H1 (cell line): ENCODE results near the gene LY6G5B. TPM values are rescaled to one million over a fixed set of nuclear protein-coding genes. Genes with fewer than 3 reads are reported as not detected.

Source experiments
- CTCF ChIA-PET: fragments of 300-600 bp; sonication (Branson Sonifier 250); formaldehyde crosslinking; loops from one replicate; lab custom pipeline; 2021; ENCODE audit not compliant: partially characterized antibody; lab: Charles Lee
- POLR2A ChIA-PET: fragments of 300-600 bp; sonication (Branson Sonifier 250); formaldehyde crosslinking; loops from one replicate; lab custom pipeline; 2021; ENCODE audit warnings: inconsistent platforms; ENCODE audit not compliant: partially characterized antibody; lab: Charles Lee
- DNase-seq, 2 experiments: peaks; one replicate each; pipeline versions ENCODE4 v3.0.0 to v3.0.0-alpha.2; 2010 to 2022; ENCODE audit warnings: low spot score in 2 of 2, low read depth in 1 of 2, mixed read lengths in 1 of 2
- FAIRE-seq: peaks from 2 replicates; lab custom pipeline; 2011; peaks lifted over from hg19 to GRCh38; lab: Jason Lieb, UNC
- H2AFZ ChIP-seq: 2 replicates; pipeline ENCODE4 v1.8.1; 2012; ENCODE audit warnings: low read length, inconsistent platforms
- H2AK5ac ChIP-seq: 2 replicates; pipeline ENCODE4 v1.6.1; 2013; ENCODE audit warnings: low read depth, low read length
- H2BK120ac ChIP-seq: replicated peaks from 2 replicates; pipeline ENCODE3; 2013; ENCODE audit warnings: low read depth, low read length, inconsistent platforms
- H2BK12ac ChIP-seq: 2 replicates; pipeline ENCODE4 v1.6.1; 2013; ENCODE audit warnings: low read depth, low read length
- H2BK15ac ChIP-seq: 2 replicates; pipeline ENCODE4 v1.6.1; 2013; ENCODE audit warnings: low read length
- H2BK20ac ChIP-seq: 2 replicates; pipeline ENCODE4 v1.6.1; 2013; ENCODE audit warnings: low read length
- H2BK5ac ChIP-seq: 2 replicates; pipeline ENCODE4 v1.6.1; 2013; ENCODE audit warnings: low read depth, low read length
- H3K14ac ChIP-seq: 2 replicates; pipeline ENCODE4 v1.6.1; 2013; ENCODE audit warnings: inconsistent platforms; ENCODE audit not compliant: insufficient read length
- H3K18ac ChIP-seq: 2 replicates; pipeline ENCODE4 v1.6.1; 2013; ENCODE audit warnings: low read length; ENCODE audit errors: extremely low read depth
- H3K23ac ChIP-seq: 2 replicates; pipeline ENCODE4 v1.6.1; 2013; ENCODE audit warnings: inconsistent platforms; ENCODE audit not compliant: insufficient read length
- H3K23me2 ChIP-seq: 2 replicates; pipeline ENCODE4 v1.6.1; 2013; ENCODE audit warnings: low read depth, low read length
- H3K27ac ChIP-seq: 2 replicates; pipeline ENCODE4 v1.6.1; 2011; ENCODE audit warnings: low read depth, low read length, inconsistent platforms
- H3K27me3 ChIP-seq, 4 experiments: replicated peaks in 1 of 4; 1 replicate in 1 of 4; 2 replicates in 3 of 4; pipeline versions ENCODE4 v1.6.1 to v1.8.1; 2011 to 2013; ENCODE audit warnings: low read length in 3 of 4, mild to moderate bottlenecking in 3 of 4, inconsistent platforms in 2 of 4, mixed read lengths in 2 of 4, moderate library complexity in 1 of 4; ENCODE audit not compliant: control insufficient read depth in 3 of 4, insufficient read depth in 3 of 4; ENCODE audit errors: extremely low read depth in 1 of 4
- H3K36me3 ChIP-seq, 4 experiments: 2 replicates each; pipeline versions ENCODE4 v1.6.1 to v1.8.1; 2011 to 2013; ENCODE audit warnings: mild to moderate bottlenecking in 4 of 4, low read length in 3 of 4, moderate library complexity in 2 of 4, control low read depth in 1 of 4, inconsistent platforms in 1 of 4; ENCODE audit not compliant: insufficient read depth in 4 of 4, control insufficient read depth in 2 of 4
- H3K4ac ChIP-seq: replicated peaks from 2 replicates; pipeline ENCODE3; 2013; ENCODE audit warnings: low read length, low read depth, mixed read lengths, inconsistent platforms; ENCODE audit not compliant: insufficient read length
- H3K4me1 ChIP-seq, 4 experiments: replicated peaks in 1 of 4; 1 replicate in 1 of 4; 2 replicates in 3 of 4; pipeline versions ENCODE4 v1.6.1 to v1.8.1; 2011 to 2013; ENCODE audit warnings: low read length in 3 of 4, inconsistent platforms in 2 of 4, mixed read lengths in 1 of 4; ENCODE audit not compliant: insufficient read depth in 4 of 4, control insufficient read depth in 3 of 4
- H3K4me2 ChIP-seq, 2 experiments: 2 replicates each; pipeline versions ENCODE4 v1.6.1 to v1.8.1; 2011 to 2013; ENCODE audit warnings: low read depth in 2 of 2, low read length in 2 of 2, control low read depth in 1 of 2, inconsistent platforms in 1 of 2, mild to moderate bottlenecking in 1 of 2; ENCODE audit not compliant: insufficient read depth in 1 of 2
- H3K4me3 ChIP-seq, 4 experiments: fragments of 200-600, 300-600 bp in 1 of 4; sonication (generic), shearing (Covaris generic), sonication (Bioruptor Twin) in 1 of 4; 2 replicates each; pipeline versions ENCODE4 v1.5.1 to v1.8.1; 2011 to 2016; ENCODE audit warnings: low read length in 4 of 4, low read depth in 3 of 4, control low read depth in 2 of 4, inconsistent platforms in 2 of 4, mild to moderate bottlenecking in 2 of 4, mixed read lengths in 1 of 4, moderate library complexity in 1 of 4; ENCODE audit not compliant: insufficient read depth in 2 of 4; ENCODE audit errors: extremely low read depth in 1 of 4
- H3K56ac ChIP-seq: replicated peaks from 2 replicates; pipeline ENCODE3; 2013; ENCODE audit warnings: low read depth, mild to moderate bottlenecking, mixed read lengths, low read length, inconsistent platforms; ENCODE audit not compliant: insufficient read length
- H3K79me1 ChIP-seq: 2 replicates; pipeline ENCODE4 v1.6.1; 2013; ENCODE audit warnings: low read depth, low read length, control low read depth
- H3K79me2 ChIP-seq, 2 experiments: 2 replicates each; pipeline versions ENCODE4 v1.6.1 to v1.8.1; 2012 to 2013; ENCODE audit warnings: low read length in 2 of 2, mild to moderate bottlenecking in 2 of 2, inconsistent platforms in 1 of 2; ENCODE audit not compliant: insufficient read depth in 2 of 2, control insufficient read depth in 1 of 2
- H3K9ac ChIP-seq, 4 experiments: replicated peaks in 1 of 4; 1 replicate in 1 of 4; 2 replicates in 3 of 4; pipeline versions ENCODE4 v1.6.1 to v1.8.1; 2011 to 2013; ENCODE audit warnings: low read depth in 3 of 4, low read length in 3 of 4, control low read depth in 2 of 4, mild to moderate bottlenecking in 2 of 4, moderate library complexity in 2 of 4, inconsistent platforms in 1 of 4; ENCODE audit errors: extremely low read depth in 1 of 4
- H3K9me3 ChIP-seq, 2 experiments: 2 replicates each; pipeline versions ENCODE4 v1.6.1 to v1.8.1; 2012 to 2013; ENCODE audit warnings: mild to moderate bottlenecking in 2 of 2, moderate library complexity in 2 of 2, control low read depth in 1 of 2, inconsistent platforms in 1 of 2, low read depth in 1 of 2, low read length in 1 of 2, mixed read lengths in 1 of 2; ENCODE audit not compliant: insufficient read depth in 2 of 2
- H4K20me1 ChIP-seq, 2 experiments: replicated peaks in 1 of 2; 2 replicates each; pipeline versions ENCODE3 to v1.8.1; 2011 to 2013; ENCODE audit warnings: inconsistent platforms in 2 of 2, low read length in 2 of 2, mild to moderate bottlenecking in 1 of 2; ENCODE audit not compliant: insufficient read depth in 2 of 2, control insufficient read depth in 1 of 2
- H4K5ac ChIP-seq: 2 replicates; pipeline ENCODE4 v1.6.1; 2013; ENCODE audit warnings: low read length, low read depth, mixed read lengths, inconsistent platforms; ENCODE audit not compliant: insufficient read length
- H4K8ac ChIP-seq: 2 replicates; pipeline ENCODE4 v1.8.0; 2013; ENCODE audit warnings: mild to moderate bottlenecking, moderate library complexity, low read length, inconsistent platforms; ENCODE audit not compliant: insufficient read depth; ENCODE audit errors: extremely low read depth
- H4K91ac ChIP-seq: replicated peaks from 2 replicates; pipeline ENCODE3; 2013; ENCODE audit warnings: low read length, mixed read lengths, inconsistent platforms; ENCODE audit not compliant: insufficient read length
- BCL11A ChIP-seq, 2 experiments: IDR thresholded peaks; one replicate each; pipeline ENCODE4 v1.6.1; 2011; ENCODE audit warnings: low read depth in 2 of 2, low read length in 2 of 2, mild to moderate bottlenecking in 2 of 2
- HDAC2 ChIP-seq, 2 experiments: fragments of 300-600 bp in 1 of 2; sonication (generic) in 1 of 2; IDR thresholded peaks; 2 replicates each; pipeline ENCODE4 v1.6.1; 2011 to 2012; ENCODE audit warnings: low read depth in 2 of 2, low read length in 2 of 2, mild to moderate bottlenecking in 2 of 2, moderate library complexity in 2 of 2, borderline replicate concordance in 1 of 2, inconsistent platforms in 1 of 2
- SIRT6 ChIP-seq: IDR thresholded peaks from one replicate; pipeline ENCODE4 v1.7.1; 2012; ENCODE audit warnings: low read length, inconsistent platforms
- TAF1 ChIP-seq: IDR thresholded peaks from 2 replicates; pipeline ENCODE4 v1.6.1; 2011; ENCODE audit warnings: mild to moderate bottlenecking, low read depth, low read length
- WGBS, 2 experiments: shearing (Covaris generic) in 1 of 2; methylation state at CpG; one replicate each; pipeline versions ENCODE4 v1.1.6 to v1.1.7; 2013 to 2015; ENCODE audit warnings: low lambda C conversion rate in 2 of 2, mixed read lengths in 2 of 2, inconsistent platforms in 1 of 2, low coverage in 1 of 2, missing lambda C conversion rate in 1 of 2; ENCODE audit not compliant: insufficient replicate concordance in 2 of 2, insufficient coverage in 1 of 2, insufficient read length in 1 of 2; ENCODE audit errors: extremely low coverage in 1 of 2, missing lambda C conversion rate in 1 of 2; 5-methylcytosine and 5-hydroxymethylcytosine counted together
- polyA plus RNA-seq, 7 experiments: library from polyadenylated mRNA; depleted of rRNA in 3 of 7; stranded (reverse) in 5 of 7; unstranded in 2 of 7; fragments of >200 nt in 5 of 7; fragments of 200-250 nt in 2 of 7; gene quantifications; 1 replicate in 5 of 7; 2 replicates in 1 of 7; 4 replicates in 1 of 7; pipeline versions ENCODE4 v1.2.1 to v1.2.3, GENCODE V29; 2011 to 2013; ENCODE audit warnings: missing spikeins in 2 of 7, mixed read lengths in 2 of 7
- total RNA-seq: library from RNA; stranded (reverse); fragmentation: NEBNext Ultra II Directional; extraction: Animal tissue kit (Norgen Biotek cat#: 25700); gene quantifications from 2 replicates; pipeline ENCODE4 v1.2.1, GENCODE V29; 2021
- TF ChIP-seq, protein P1 (sequence below): IDR thresholded peaks from 2 replicates; pipeline ENCODE4 v1.6.1; 2012; ENCODE audit warnings: inconsistent platforms
- TF ChIP-seq, protein P2 (sequence below): IDR thresholded peaks from 2 replicates; pipeline ENCODE4 v1.6.1; 2012; ENCODE audit warnings: inconsistent platforms

The LY6G5B gene
- total and polyA plus RNA-seq, 2 of the 8 experiments (the other 6 are each of a cell fraction or from before 2014, with no cell fraction given): 10.6 to 12.6 TPM

DNA sequence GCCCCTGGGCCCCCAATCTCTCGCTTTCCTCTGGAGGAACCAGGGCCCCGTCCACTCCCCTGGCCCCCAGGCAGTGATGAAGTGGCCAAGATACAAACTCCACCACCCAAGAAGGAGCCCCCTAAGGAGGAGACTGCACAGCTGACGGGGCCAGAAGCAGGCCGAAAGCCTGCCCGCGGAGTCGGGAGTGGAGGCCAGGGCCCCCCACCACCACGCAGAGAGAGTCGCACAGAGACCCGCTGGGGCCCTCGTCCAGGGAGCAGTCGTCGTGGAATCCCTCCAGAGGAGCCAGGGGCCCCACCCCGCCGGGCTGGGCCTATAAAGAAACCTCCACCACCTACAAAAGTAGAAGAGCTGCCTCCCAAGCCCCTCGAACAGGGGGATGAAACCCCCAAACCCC lies 38.6 kb upstream of the LY6G5B start:
- peaks cover 16 to 22% of the 10 kb centered on the region in 2 experiments for H4K20me1 ChIP-seq
- WGBS, 2 experiments: 98% methylated on average over 15 of the region's 16 CpGs; no CpG with 5 or more reads in 1 of the 2 experiments
- H3K36me3 ChIP-seq: peaks cover 82 to 100% (median 97%) of the 10 kb centered on the region in 4 experiments
- H4K5ac ChIP-seq: no peak overlapping the region
- H3K79me1 ChIP-seq: peaks cover 13% of the 10 kb centered on the region; the same call in 1 of the 2 replicates
- H3K23ac ChIP-seq: no peak overlapping the region
- DNase-seq: no peak
- no peak overlapping the region for H3K9ac ChIP-seq
- no peak overlapping the region for H3K27ac ChIP-seq
- no peak overlapping the region for H3K56ac ChIP-seq
- ChIA-PET CTCF (interaction anchor here (0.8 kb wide), 1 partner anchor 22 kb away, joined by 3 read pairs; the partner anchor contains the start of gene BAG6), POLR2A (interaction anchor here (0.8 to 34.9 kb wide), 5 partner anchors 6 to 136 kb away, joined by 3 to 883 read pairs (median 648); partner anchors contain the start of genes AIF1, APOM, BAG6 and C6orf47)
- H4K91ac ChIP-seq: no peak overlapping the region
- no peak overlapping the region for H2BK20ac ChIP-seq
- H3K27me3 ChIP-seq: no peaks in the 10 kb centered on the region
- H2BK5ac ChIP-seq: no peak overlapping the region
- no peaks in the 10 kb centered on the region for H3K9me3 ChIP-seq
- H3K4me1 ChIP-seq: no peaks in the 10 kb centered on the region
- H4K8ac ChIP-seq: peak overlapping the region; percentile 3; the same call in 1 of the 2 replicates
- no peak overlapping the region for H3K4me2 ChIP-seq
- H3K18ac ChIP-seq: no peak overlapping the region
- H3K4me3 ChIP-seq: no peak overlapping the region
- H3K23me2 ChIP-seq: no peaks in the 10 kb centered on the region
- no peak overlapping the region for H2BK12ac ChIP-seq
- no peak overlapping the region for H3K14ac ChIP-seq
- no peak overlapping the region for H2AK5ac ChIP-seq
- FAIRE-seq: no peak
- no peaks in the 10 kb centered on the region; a peak in 1 of 4 replicates for H3K79me2 ChIP-seq
- no peak overlapping the region for H3K4ac ChIP-seq
- no peak overlapping the region for H2AFZ ChIP-seq
- H2BK120ac ChIP-seq: no peak overlapping the region
- H2BK15ac ChIP-seq: no peak overlapping the region
- TF ChIP-seq TAF1 (no peak), BCL11A (IDR thresholded peaks at IDR 0.05; ENCODE audit: low read depth in 2 of 2, low read length in 2 of 2) (no peak), HDAC2 (IDR thresholded peaks at IDR 0.05; ENCODE audit: borderline replicate concordance in 1 of 2, low read depth in 2 of 2, low read length in 2 of 2) (no peak), SIRT6 (no peak)
- TF ChIP-seq, protein P1, sequence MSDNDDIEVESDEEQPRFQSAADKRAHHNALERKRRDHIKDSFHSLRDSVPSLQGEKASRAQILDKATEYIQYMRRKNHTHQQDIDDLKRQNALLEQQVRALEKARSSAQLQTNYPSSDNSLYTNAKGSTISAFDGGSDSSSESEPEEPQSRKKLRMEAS: no peak
- TF ChIP-seq, protein P2, sequence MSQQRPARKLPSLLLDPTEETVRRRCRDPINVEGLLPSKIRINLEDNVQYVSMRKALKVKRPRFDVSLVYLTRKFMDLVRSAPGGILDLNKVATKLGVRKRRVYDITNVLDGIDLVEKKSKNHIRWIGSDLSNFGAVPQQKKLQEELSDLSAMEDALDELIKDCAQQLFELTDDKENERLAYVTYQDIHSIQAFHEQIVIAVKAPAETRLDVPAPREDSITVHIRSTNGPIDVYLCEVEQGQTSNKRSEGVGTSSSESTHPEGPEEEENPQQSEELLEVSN: no peak
